Stimulated activated CD8-positive, alpha-beta memory T cell treated with anti-CD3 and anti-CD28 coated beads, Interleukin-4, amount 100 ng/mL, for 1 hour (primary cell): ENCODE results near the gene EPM2A.
"Not testable (repeated sequence)": the region's sequence is repeated elsewhere in the genome, so short reads cannot be mapped to it uniquely, and the experiment has no call there.

Experiments
- DNase-seq, 2 donors: peaks; one replicate each; pipeline ENCODE4 v3.0.0-alpha.2; 2020; ENCODE audit warnings: low read depth in 2 of 2, low spot score in 1 of 2

EPM2A gene

DNA sequence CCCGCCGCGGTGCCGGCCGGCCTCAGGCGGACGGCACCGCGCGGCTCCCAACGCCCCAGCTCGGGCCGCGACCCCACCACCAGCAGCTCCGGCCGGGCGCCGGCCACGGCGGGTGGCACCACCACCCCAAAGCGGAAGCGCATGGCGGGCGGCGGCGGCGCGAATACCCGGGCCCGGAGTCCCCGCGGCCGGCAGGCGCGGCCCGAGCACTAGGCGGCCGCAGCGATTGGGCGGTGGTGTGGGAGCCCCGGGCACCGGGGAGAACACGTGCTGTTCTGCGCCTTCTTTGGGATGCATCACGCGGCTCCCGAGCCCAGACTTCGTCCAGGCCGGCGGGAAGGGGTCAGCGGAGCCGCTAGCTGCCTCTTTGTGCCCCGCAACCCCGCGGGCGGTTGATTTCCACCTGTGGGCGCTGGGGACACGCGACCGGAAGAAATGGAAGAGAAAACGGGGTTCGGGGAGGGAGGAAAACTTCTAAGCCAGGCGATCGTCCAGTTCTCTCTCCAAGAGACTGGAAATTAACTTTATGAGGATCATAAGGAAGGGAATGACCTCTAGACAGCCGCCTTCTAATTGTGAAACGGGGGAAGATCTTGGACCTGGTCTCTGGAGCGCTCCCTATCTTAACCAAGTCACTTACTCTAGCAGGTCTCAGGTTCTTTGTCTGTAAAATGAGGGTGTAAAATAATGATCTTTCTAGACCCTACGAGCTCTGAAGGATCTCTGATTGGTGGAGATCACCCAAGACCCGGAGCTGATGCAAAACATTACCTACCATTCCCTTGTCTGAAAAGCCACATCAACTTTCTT, at the start of gene EPM2A:
TSS of gene EPM2A (minus strand) at position 165 of the 810 bp plus-strand sequence. CDS start at position 143, 22 bp downstream.
- DNase-seq: peak; percentile 20 to 22

DNA sequence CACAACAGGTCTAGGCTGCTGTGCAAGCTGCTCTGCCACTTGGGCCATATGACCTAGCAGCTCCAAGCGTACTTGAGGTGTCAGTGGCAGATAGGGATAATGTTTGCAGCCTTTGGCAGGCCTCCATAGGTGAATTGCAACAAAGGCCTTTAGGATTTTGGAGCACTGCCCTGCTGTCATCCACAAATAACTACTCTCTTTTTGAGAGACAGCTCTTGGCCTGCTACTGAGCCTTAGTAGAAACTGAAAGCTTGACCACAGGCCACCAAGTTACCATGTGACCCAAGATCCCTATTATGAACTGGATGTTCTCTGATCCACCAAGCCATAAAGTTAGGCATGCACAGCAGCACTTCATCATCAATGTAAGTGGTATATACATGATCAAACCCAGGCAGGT, 49.4 kb upstream of the EPM2A start:
- DNase-seq: no peak

DNA sequence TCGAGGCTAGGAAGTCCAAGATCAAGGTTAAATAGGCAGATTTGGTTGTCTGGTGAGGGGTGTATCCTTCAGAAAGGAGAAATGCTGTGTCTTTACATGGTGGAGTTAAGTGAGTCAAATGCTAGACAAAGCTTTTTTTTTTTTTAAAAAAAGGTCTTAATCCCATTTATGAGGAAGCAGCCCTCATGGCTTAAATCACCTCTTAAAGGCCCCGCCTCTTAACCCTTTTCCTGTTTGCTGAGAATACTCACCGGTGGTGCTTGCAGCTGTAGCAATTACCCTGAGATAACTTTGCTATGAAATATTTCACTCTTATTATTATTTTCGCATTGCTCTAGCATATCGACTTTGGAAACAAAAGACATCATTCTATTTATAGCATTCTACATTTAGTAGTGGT, 48.5 kb upstream of the EPM2A start:
- DNase-seq: no peak

DNA sequence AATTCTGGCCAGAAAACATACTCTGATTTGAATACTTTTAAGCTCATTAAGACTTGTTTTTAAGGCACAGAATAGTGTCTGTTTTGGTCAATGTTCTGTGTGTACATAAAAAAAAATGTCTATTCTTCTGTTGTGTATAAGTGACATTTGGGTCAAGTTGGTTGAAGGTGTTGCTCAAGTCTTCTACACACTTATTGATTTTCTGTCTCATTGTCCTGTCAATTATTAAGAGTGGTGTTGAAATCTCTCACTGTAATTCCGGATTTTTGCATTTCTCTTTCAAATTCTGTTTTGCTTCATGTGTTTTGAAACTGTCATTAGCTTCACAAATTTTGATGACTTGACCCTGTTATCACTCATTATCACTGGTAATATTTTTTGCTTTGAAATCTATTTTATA, 37.5 kb upstream of the EPM2A start:
- DNase-seq: no peak

DNA sequence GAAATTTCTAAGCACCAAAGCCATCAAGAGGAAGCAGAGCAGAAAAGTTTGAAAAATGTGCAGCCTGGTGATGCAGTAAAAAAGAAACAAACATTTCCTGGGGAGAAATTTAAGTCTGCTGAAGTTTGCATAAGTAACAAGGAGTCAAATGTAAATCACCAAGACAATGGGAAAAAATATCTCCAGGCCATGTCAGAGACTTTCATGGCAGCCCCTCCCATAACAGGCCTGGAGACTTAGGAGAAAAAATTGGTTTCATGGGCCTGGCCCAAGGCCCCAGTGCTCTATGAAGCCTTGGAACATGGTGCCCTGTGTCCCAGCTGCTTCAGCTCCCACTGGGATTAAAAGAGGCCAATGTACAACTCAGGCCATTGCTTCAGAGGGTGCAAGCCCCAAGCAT, 30.1 kb upstream of the EPM2A start:
- no peak for DNase-seq

DNA sequence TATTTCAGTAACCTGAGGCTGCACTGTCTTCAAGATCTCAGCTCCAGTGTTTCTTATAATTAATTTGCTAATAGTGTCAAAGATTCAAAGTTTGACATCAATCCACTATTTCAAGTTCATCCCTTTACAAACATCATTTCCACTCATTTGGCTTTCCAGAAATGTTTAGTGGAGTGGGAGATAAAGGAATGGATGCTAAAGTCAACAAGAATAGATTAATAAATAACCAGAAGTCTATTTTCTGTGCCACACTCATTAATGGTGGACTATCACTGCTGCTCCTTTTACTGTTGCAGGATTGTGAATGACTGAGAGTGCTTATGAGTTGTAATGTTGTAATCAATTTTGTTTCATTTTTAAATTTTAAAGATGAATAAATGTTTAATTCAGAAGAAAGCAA, 28.4 kb upstream of the EPM2A start:
- no peak for DNase-seq

DNA sequence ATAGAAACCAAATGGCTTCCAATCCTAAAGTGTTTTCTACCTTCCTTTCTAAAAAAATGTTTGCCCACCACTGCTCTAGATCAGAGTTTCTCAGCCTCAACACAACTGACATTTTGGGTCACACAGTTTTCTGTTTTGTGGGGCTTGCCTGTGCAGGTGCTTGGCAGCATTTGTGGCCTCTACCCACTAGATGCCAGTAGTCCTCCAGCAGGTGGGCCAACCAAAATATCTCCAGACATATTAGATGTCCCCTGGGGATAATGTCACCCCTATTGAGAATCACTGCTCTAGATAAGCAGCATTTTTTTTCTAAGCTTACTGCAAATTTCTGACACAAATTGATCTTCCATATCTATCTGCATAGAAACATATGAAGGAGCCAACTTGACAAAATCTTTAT, 26.3 kb upstream of the EPM2A start:
- no peak for DNase-seq

DNA sequence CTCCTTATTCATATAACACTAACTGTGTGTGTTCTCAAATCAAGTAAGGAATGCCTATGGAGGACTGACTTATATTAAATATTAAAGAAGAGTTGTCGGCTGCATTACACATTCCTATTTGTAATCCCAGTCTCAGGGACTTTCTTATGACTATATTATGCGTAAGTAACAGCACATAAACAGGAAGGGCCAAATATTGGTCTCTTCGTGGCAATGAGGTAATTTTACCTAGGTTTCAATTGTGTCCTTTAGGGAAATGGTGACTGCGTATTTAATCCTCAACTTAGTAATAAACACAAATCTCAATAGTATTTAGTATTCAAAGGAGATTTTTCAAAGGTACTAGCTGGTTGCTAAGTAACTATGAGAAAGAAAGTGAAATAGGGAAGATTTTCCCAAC, 22.8 kb upstream of the EPM2A start:
- DNase-seq: no peak

DNA sequence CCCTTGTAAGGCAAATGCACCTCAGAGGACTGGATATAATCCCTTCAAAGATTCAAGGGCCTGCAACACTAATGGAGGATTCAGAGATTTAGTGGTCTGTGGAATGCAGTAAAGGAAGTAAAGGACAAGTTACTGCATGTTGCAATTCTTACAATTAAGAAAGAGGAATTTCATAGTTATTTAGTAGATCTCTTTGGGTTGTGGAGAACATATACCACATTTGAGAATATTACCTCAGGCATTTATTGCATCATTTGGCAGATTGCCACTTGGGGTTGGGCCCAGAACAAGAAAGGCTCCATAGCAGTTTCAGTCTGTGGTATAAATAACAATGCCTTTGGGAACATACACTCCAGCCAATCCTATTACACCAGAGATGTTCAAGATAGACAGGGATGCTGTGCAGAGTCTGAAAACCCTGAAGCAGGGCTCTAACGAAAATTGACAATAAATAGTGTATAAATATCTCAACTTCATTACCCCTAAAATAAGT, 20.9 kb upstream of the EPM2A start:
- DNase-seq: no peak

DNA sequence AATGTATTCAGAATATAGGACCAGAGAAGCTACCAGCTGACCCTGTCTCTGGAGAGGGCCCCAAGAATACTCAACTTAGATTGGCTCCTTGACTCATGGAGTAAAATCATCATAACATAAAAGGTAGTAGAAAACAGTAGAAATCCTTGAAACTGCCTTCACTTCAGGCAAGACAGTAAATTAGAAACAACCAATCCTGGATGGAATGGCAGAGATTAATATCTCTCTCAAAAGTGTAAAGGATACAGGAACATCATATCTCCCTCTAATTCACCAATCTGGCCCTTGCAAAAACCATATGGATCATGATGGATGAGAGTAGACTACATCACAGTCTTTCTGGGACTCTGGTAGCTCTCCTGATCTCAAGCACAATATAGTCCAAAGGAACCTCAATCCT, 20.4 kb upstream of the EPM2A start:
- DNase-seq: no peak

DNA sequence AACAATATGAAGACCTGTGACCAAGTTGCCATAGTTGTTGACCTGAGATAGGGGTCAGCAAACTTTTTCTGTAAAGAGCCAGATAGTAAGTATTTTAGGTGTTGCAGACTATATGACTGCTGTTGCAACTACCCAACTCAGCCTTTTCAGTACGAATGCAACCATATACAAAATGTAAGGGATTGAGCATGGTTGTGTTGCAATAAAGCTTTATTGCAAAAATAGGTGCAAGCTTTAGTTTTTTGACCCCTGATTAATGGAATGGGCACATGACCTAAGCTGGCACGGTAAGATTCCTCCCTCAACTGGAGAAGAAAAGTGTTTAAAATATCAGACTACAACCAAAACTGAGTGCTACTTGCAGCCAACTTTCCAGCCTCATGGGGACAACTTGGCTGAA, 17.3 kb upstream of the EPM2A start:
- DNase-seq: no peak

DNA sequence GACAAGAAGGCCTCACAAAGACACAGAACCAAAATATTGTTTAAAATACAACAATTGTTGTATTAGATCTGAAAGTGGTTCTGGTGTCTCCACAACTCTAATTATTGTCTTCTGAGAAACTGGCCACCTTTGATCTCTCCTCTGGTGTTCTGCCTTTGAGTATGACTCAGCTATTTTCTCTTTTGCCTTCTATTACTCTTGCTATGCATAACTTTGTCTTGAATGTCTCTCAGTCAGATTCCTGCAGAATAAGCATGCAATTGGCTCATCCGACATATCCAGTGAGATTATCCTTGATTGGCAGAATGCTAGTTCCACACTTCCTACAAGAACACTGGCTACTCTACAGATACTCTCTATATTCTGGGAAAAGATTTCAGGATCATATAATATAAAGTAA, 14.3 kb upstream of the EPM2A start:
- DNase-seq: no peak

DNA sequence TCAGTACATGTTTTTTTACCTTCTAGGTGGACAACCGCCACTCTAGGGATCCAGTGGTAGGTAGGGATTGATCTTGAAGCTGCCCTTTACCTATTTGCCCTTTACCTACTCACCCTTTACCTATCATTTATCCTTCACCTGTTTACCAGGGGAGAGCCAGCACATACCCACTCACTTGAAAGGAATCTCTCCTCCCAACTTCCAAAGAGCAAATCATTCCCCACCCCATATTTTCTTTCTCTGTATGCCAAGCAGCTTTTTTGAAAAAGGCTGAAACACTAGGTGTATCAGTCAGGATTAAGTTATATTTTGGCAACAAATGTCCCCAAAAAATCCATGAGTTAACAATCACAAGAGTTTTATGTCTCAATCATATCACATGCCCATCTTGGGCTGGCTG, 10.5 kb upstream of the EPM2A start:
- no peak for DNase-seq

DNA sequence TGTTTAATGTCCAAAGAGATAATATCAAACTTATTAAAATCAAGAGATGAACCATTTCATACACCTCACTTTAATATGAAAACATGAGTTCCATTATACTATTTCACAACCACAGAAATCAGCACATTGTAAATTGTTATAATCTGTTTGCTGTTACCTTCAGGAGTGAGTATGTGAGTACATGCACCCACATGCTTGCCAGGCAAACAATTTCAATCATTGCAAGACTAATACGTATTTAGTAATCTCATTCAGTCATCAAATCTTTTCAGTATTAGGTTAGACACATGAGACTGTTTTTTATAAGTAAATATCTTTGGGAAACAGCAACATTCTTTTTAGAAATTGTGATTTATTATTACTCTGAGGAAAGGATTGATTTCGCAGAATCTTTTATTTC, 9.3 kb upstream of the EPM2A start:
- no peak for DNase-seq

DNA sequence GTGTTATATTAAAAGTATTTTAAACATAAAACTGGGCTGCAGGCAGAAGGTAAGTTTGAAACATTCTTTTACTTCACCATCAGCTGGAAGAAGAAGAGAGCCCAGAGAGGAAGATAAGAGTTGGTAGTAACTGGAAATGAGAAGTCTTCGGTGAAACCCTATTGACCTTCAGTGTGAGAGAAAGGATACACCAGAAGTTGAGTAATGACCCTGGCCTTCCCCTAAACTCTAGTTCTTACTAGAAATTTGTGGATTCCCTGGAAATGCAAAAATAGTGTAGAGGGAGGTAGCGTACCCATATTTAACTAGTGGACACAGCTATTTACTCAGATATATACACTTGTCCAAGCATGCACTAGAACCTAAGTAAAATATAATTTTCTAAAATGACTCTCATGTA, 8.0 kb upstream of the EPM2A start:
- DNase-seq: no peak

DNA sequence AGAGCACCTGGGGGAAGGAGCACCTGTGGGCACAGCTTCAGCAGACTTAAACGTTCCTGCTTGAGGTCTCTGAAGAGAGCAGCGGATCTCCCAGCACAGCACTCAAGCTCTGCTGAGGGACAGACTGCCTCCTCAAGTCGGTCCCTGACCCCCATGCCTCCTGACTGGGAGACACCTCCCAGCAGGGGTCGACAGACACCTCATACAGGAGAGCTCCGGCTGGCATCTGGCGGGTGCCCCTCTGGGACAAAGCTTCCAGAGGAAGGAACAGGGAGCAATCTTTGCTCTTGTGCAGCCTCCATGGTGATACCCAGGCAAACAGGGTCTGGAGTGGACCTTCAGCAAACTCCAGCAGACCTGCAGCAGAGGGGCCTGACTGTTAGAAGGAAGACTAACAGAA, 7.2 kb upstream of the EPM2A start:
- not testable (repeated sequence) for DNase-seq

DNA sequence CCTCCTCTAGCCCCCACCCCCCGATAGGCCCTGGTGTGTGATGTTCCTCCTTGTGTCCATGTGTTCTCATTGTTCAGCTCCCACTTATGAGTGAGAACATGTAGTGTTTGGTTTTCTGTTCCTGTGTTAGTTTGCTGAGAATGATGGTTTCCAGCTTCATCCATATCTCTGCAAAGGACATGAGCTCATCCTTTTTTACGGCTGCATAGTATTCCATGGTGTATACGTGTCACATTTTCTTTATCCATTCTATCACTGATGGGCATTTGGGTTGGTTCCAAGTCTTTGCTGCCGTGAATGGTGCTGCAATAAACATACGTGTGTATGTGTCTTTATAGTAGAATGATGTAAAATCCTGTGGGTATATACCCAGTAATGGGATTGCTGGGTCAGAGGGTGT, 4.4 kb upstream of the EPM2A start:
- not testable (repeated sequence) for DNase-seq

DNA sequence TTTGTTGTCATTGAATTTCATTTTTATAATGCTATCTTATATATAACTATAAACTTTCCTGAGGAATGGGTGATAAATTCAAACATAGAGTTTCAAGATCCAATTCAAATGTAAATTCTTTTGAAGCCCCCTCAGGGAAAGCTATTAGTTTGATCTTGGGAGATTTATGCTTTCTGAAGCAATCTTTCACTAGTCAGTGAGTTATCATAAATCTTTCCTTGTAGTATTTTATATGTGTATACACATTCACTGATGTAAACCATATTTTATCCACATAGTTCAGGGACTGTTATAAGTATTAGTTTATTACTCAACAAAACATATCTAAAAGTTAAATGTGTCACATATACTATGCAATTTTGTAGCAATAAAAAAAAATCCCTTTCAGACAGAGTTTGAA, 2.9 kb upstream of the EPM2A start:
- DNase-seq: no peak

DNA sequence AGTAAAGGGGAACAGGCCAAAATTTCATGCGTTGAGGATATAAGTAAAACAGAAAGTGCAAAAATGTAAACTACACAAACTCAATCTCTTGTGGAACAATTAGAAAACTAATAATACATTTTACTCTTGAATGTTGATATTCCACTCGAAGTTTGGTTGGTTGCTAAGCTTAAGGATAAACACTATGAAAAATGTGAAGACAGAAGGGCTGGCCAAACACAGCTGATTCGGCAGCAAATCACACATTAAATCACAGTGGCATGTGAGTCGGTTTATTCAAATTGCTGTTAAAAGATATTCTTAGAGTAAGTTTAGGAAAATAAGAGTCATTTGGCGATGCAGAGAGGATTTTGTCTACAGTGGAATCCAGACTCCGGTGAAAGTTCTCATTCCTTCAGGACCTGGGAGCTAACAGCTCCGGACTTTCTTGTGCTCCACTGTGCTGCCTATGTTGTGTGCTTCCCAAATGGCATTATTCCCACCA, 1.4 kb upstream of the EPM2A start:
- no peak for DNase-seq

DNA sequence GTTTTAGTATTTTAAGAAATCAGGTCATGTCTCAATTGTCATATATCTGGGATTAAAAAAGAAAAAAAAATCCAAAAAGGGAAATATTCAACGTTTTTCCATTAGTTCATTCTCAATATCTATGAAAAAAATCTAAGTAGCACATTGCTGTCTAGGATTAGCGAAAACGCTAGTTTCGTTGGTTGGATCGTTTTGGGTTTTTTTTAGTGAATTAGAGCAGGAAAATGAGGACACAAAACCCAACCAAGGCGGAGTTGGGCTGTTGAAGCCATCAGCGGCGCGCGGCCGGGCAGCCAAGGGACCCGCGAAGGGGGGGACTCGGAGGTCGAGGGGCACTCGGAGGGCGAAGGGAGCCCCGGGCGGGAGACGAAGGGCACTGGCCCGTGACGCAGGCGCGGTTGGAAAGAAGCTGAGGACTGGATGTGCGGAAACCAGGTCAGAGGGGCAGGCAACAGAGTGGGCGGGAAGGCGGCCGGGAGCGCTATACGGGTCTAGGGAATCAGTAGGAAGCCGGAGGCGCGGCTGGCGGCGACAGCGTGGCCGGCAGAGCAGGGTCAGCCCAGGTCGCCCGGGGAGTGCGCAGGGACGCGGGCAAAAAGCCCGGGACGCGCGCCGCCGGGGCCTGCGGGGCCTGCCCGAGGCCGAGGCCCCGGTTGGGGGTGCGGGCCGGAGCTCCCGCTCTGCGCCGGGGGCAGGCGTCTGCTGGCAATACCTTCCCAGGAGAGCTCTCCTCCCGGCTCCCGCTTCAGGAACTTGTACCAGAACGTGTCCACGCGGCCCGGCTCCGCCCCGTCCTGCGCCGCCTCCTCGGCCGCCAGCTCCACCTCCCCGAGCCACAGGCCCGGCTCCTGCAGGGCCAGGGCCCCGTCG, 599 bp downstream of the EPM2A start:
- peak; percentile 35 to 41 for DNase-seq

DNA sequence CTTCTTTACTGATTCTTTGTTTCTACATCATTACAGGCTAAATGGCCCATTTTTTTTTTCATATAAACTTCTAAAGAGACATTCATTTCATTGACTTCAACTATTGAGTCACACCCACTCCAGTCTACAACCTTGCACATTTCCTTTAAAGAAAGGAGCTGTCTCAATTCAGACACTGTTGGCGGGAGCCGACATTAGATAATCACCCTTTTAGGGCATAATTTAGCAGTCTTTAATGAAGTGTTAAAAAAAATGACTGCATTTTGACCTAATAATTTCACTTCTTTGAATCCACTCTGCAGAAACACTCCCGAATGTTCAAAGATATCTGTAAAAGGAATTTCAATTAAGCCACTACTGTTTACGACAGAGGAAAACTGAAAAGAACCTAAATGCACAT, 1.5 kb downstream of the EPM2A start:
- DNase-seq: no peak

DNA sequence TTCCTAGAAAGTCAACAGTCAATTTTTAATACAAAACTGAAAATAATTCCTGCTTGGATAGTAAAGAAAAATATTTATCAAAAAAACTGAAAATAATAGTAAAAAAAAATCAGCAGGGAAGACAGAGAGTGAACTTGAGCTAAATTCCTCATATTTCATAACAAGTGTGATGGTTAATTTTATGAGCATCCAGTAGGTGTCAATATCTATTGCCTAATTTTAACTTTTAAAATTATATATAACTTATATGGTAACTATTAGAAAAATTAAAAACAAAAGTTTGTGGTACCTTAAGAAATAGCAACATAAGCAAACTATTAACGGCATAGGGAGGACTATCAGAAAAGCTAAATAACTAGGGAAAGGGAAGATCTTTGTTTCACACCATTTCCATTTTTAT, 2.1 kb downstream of the EPM2A start:
- no peak for DNase-seq
